HCT116 (cell line): ENCODE measurements around the gene NDUFS5. TPM values are rescaled to one million over a fixed set of nuclear protein-coding genes. Genes with fewer than 3 reads are reported as not detected.

Source experiments
- ATAC-seq: fragments of 200-7000 bp; cut with Tn5 transposase; 2 replicates; pipeline ENCODE4 v1.9.1; 2020; ENCODE audit warnings: mild to moderate bottlenecking, moderate library complexity
- BruUV-seq: library from RNA; stranded (reverse); fragments of 400-500 nt; replicated peaks from 2 replicates; lab custom pipeline; 2021; lab: Mats Ljungman, UMichigan
- CTCF ChIA-PET: fragments of 300-600 bp; sonication (Branson Sonifier 250); formaldehyde crosslinking; loops from one replicate; lab custom pipeline; 2021; ENCODE audit warnings: antibody characterized with exemption; lab: Charles Lee
- POLR2A ChIA-PET: fragments of 300-600, 350-600 bp; sonication (Branson Sonifier 250); formaldehyde crosslinking; loops from one replicate; lab custom pipeline; 2021; ENCODE audit warnings: antibody characterized with exemption; lab: Charles Lee
- RAD21 ChIA-PET, 2 experiments: fragments of 300-600 bp; sonication (Branson Sonifier 250); formaldehyde crosslinking; loops; one replicate each; lab custom pipeline; 2023; ENCODE audit warnings: low total read pairs in 2 of 2; ENCODE audit not compliant: uncharacterized antibody in 2 of 2, unreplicated experiment in 2 of 2, low non-redundant PET in 1 of 2; lab: Charles Lee
- DNase-seq: peaks from one replicate; pipeline ENCODE4 v3.0.0-alpha.2; 2010; ENCODE audit warnings: low read depth, low spot score
- H2AFZ ChIP-seq: fragments of 200-600 bp; shearing (Covaris generic), sonication (generic); 2 replicates; pipeline ENCODE4 v1.6.1; 2017; ENCODE audit warnings: low read depth, mixed run types, mixed read lengths, antibody characterized with exemption, low read length; ENCODE audit not compliant: poor library complexity, severe bottlenecking
- H3K27ac ChIP-seq: 2 replicates; pipeline ENCODE4 v1.5.1; 2012; ENCODE audit warnings: low read depth, low read length
- H3K27me3 ChIP-seq: fragments of 200-600 bp; sonication (generic); 2 replicates; pipeline ENCODE4 v1.6.1; 2016; ENCODE audit warnings: mixed run types, low read length, mixed read lengths; ENCODE audit not compliant: insufficient read depth
- H3K36me3 ChIP-seq, 2 experiments: fragments of 200-500 bp in 1 of 2; fragments of 200-600 bp in 1 of 2; sonication (Bioruptor generic) in 1 of 2; sonication (generic) in 1 of 2; 2 replicates each; pipeline versions ENCODE4 v1.5.1 to v1.6.1; 2014 to 2016; ENCODE audit warnings: low read length in 2 of 2, inconsistent platforms in 1 of 2, mixed read lengths in 1 of 2, mixed run types in 1 of 2; ENCODE audit not compliant: insufficient read depth in 2 of 2, control insufficient read depth in 1 of 2
- H3K4me1 ChIP-seq, 2 experiments: fragments of 200-600 bp in 1 of 2; sonication (generic) in 1 of 2; 2 replicates each; pipeline versions ENCODE4 v1.5.1 to v1.6.1; 2012 to 2017; ENCODE audit warnings: low read length in 2 of 2, inconsistent platforms in 1 of 2, mild to moderate bottlenecking in 1 of 2, mixed read lengths in 1 of 2, mixed run types in 1 of 2, moderate library complexity in 1 of 2; ENCODE audit not compliant: insufficient read depth in 2 of 2, control insufficient read depth in 1 of 2
- H3K4me2 ChIP-seq: fragments of 200-600 bp; sonication (generic); 2 replicates; pipeline ENCODE4 v1.6.1; 2017; ENCODE audit warnings: mixed run types, low read length, mixed read lengths
- H3K4me3 ChIP-seq, 2 experiments: fragments of 200-600 bp in 1 of 2; sonication (generic) in 1 of 2; replicated peaks in 1 of 2; 2 replicates each; pipeline ENCODE4 v1.5.1; 2011 to 2016; ENCODE audit warnings: low read length in 2 of 2, control low read depth in 1 of 2, low read depth in 1 of 2, mild to moderate bottlenecking in 1 of 2, mixed read lengths in 1 of 2, mixed run types in 1 of 2
- H3K79me2 ChIP-seq: fragments of 200-600 bp; sonication (generic); 2 replicates; pipeline ENCODE4 v1.6.1; 2017; ENCODE audit warnings: mild to moderate bottlenecking, mixed run types, low read length, moderate library complexity, mixed read lengths; ENCODE audit not compliant: insufficient read depth
- H3K9ac ChIP-seq: fragments of 200-600 bp; sonication (generic); 2 replicates; pipeline ENCODE4 v1.6.1; 2016; ENCODE audit warnings: low read length, mixed read lengths
- H3K9me2 ChIP-seq: fragments of 200-600 bp; sonication (generic), shearing (Covaris generic); 2 replicates; pipeline ENCODE4 v1.6.1; 2017; ENCODE audit warnings: mixed run types, mild to moderate bottlenecking, moderate library complexity; ENCODE audit not compliant: insufficient read depth
- H3K9me3 ChIP-seq, 2 experiments: fragments of 200-500 bp in 1 of 2; fragments of 200-600 bp in 1 of 2; sonication (Bioruptor generic) in 1 of 2; sonication (generic) in 1 of 2; 2 replicates each; pipeline ENCODE4 v1.6.1; 2014 to 2017; ENCODE audit warnings: low read length in 2 of 2, mixed read lengths in 2 of 2, inconsistent platforms in 1 of 2, low read depth in 1 of 2, mild to moderate bottlenecking in 1 of 2, mixed run types in 1 of 2, moderate library complexity in 1 of 2; ENCODE audit not compliant: control insufficient read depth in 1 of 2, insufficient read depth in 1 of 2
- H4K20me1 ChIP-seq: fragments of 200-600 bp; sonication (generic), shearing (Covaris generic); 2 replicates; pipeline ENCODE4 v1.6.1; 2017; ENCODE audit warnings: mixed run types, mild to moderate bottlenecking, moderate library complexity; ENCODE audit not compliant: insufficient read depth
- EZH2 ChIP-seq: fragments of 200-600 bp; sonication (generic); IDR thresholded peaks from 2 replicates; pipeline ENCODE4 v1.6.1; 2017; ENCODE audit warnings: antibody characterized with exemption, mixed run types
- RAD21 ChIP-seq: IDR thresholded peaks from 2 replicates; pipeline ENCODE4 v1.6.1; 2012; ENCODE audit warnings: low read depth, mild to moderate bottlenecking
- ZBTB33 ChIP-seq: IDR thresholded peaks from 2 replicates; pipeline ENCODE4 v1.6.1; 2011; ENCODE audit warnings: mild to moderate bottlenecking, low read length, moderate library complexity; ENCODE audit not compliant: insufficient replicate concordance; ENCODE audit errors: extremely low read depth
- intact Hi-C: fragments of 100-400 bp; cut with micrococcal nuclease; formaldehyde crosslinking; loops from 2 replicates; pipeline ENCODE4 v1.10.0; 2022
- total RNA-seq: library from RNA; stranded (reverse); gene quantifications from one replicate; pipeline ENCODE4 v1.2.1, GENCODE V29; 2021; ENCODE audit not compliant: unreplicated experiment

NDUFS5 gene
- total RNA-seq, 1 experiment from 2014 or later = 263 TPM

GRCh38 chr1:39080269-39080826 is 54.2 kb downstream of the NDUFS5 start:
- no peak for DNase-seq
- CTCF ChIA-PET = interaction anchor here (1.3 to 1.7 kb wide), 3 partner anchors 9 to 18 kb away, joined by 4 to 10 read pairs (median 4); no protein-coding TSS in a partner anchor
- H3K4me3 ChIP-seq = peak overlapping the region in 1 of 2 experiments; percentile 41; a peak in 2 of 4 replicates

More at GRCh38 chr1:39080269-39080826, 54.2 kb downstream of the NDUFS5 start:
- ChIA-PET RAD21 (no interaction called here), POLR2A (interaction anchor here (0.9 kb wide), 1 partner anchor 10 kb away, joined by 3 read pairs; no protein-coding TSS in a partner anchor)
- ATAC-seq = no peak
- Histone ChIP-seq H3K9me3 (no peaks in the 10 kb centered on the region), H3K27me3 (peaks cover 5% of the 10 kb centered on the region; the same call in 1 of the 2 replicates), H3K4me1 (peaks cover 9 to 18% of the 10 kb centered on the region in 2 experiments), H3K9ac (no peak overlapping the region), H2AFZ (peak overlapping the region; percentile 59), H3K9me2 (no peaks in the 10 kb centered on the region), H3K27ac (no peak overlapping the region), H3K36me3 (no peaks in the 10 kb centered on the region), H3K79me2 (no peaks in the 10 kb centered on the region), H3K4me2 (peak overlapping the region; percentile 78), H4K20me1 (no peaks in the 10 kb centered on the region)
- intact Hi-C loops = no loop called here
- BruUV-seq = no TSS peak
- TF ChIP-seq RAD21 (no peak), EZH2 (no peak), ZBTB33 (no peak)
